T-helper 17 cell (primary cell): ENCODE data around the gene RNASET2. TPM values are rescaled to one million over a fixed set of nuclear protein-coding genes. Genes with fewer than 3 reads are reported as not detected.
"Not testable (repeated sequence)": the region's sequence is repeated elsewhere in the genome, so short reads cannot be mapped to it uniquely, and the experiment has no call there.

Experiments
- ATAC-seq: fragments of 150-1000 bp; cut with Tn5 transposase; 2 replicates; pipeline ENCODE4 v1.10.0; 2021; ENCODE audit warnings: mild to moderate bottlenecking, moderate library complexity
- DNase-seq, 3 donors: peaks; one replicate each; pipeline versions ENCODE4 v3.0.0 to v3.0.0-alpha.2; 2020 to 2021
- H3K9me3 ChIP-seq: one replicate; pipeline ENCODE4 v1.7.0; 2013; ENCODE audit warnings: low read length, mild to moderate bottlenecking; ENCODE audit not compliant: control insufficient read depth, poor library complexity, severe bottlenecking
- H3K27ac Mint-ChIP-seq: one replicate; pipeline ENCODE4 v1.8.0; 2022; ENCODE audit warnings: mild to moderate bottlenecking, moderate library complexity, mixed read lengths
- H3K27me3 Mint-ChIP-seq: one replicate; pipeline ENCODE4 v1.8.0; 2022; ENCODE audit warnings: mixed read lengths
- H3K36me3 Mint-ChIP-seq: one replicate; pipeline ENCODE4 v1.8.0; 2022; ENCODE audit warnings: low read depth, mixed read lengths
- H3K4me1 Mint-ChIP-seq: one replicate; pipeline ENCODE4 v1.8.0; 2022; ENCODE audit warnings: mild to moderate bottlenecking, mixed read lengths
- H3K4me3 Mint-ChIP-seq: one replicate; pipeline ENCODE4 v1.8.0; 2022; ENCODE audit warnings: mild to moderate bottlenecking, moderate library complexity, mixed read lengths
- total RNA-seq, 4 donors: library from RNA in 2 of 4; stranded (reverse) in 2 of 4; gene quantifications; one replicate each; pipeline ENCODE4 v1.2.3 and lab custom pipeline; 2022 to 2026

RNASET2 gene
- total RNA-seq, 2 donors from 2014 or later: 245 to 340 TPM

DNA sequence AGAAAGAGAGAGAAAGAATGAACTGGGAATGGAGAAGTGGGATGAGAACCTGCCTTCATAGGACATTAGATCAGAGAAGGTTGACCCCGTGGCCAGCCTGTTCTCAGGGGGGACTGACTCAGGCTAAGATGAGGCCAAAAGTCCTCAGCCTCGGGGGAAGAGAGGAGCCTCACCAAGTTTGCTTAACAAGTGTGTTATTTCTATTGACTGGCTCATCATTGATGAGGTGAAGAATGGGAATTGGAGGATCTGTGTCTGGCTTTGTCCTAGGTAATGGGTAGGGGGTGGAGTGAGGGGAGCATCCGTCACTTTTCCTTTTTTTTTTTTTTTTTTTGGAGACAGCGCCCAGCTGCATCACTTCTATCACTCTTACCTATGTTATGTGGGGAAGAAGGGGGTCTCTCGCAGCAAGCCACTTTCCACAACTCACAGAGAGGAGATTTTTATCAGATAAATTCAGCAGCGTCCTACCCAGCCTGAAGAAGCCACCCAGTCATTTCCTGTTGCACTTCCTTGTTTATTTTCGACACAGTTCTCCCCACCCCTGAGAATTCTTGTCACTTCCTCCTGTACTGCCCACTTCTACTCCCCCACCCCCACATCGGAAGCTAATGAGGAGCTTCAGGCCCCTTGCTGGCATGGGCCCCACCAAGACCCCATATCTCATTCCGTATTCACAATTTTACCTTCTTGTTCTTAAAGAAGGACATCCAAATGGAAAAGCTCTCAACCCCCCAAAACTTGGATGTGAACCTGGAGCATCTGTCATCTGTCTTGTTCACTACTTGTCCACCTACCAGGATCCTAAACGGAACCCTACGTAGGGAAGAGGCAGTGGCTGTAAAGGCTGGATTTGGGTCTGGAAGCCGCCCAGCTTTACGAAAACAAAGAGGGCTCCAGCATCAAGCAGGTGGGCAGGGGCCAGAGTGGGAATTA lies 2.8 kb upstream of the RNASET2 start:
- Mint-ChIP-seq H3K27ac (peak overlapping the region; percentile 99), H3K27me3 (no peaks in the 10 kb centered on the region), H3K36me3 (no peaks in the 10 kb centered on the region), H3K4me1 (peaks cover 45% of the 10 kb centered on the region), H3K4me3 (peak overlapping the region; percentile 96)
- peak; percentile 54 for ATAC-seq
- H3K9me3 ChIP-seq: no peaks in the 10 kb centered on the region
- DNase-seq: peak in 1 of 3 donors; percentile 47

GRCh38 chr6:166957805-166958076 lies 1.4 kb upstream of the RNASET2 start:
- H3K27me3 Mint-ChIP-seq: no peaks in the 10 kb centered on the region
- peaks cover 59% of the 10 kb centered on the region for H3K4me1 Mint-ChIP-seq
- ATAC-seq: no peak
- peak overlapping the region; percentile 99 for H3K27ac Mint-ChIP-seq
- no peak for DNase-seq
- no peaks in the 10 kb centered on the region for H3K9me3 ChIP-seq
- peak overlapping the region; percentile 96 for H3K4me3 Mint-ChIP-seq
- H3K36me3 Mint-ChIP-seq: no peaks in the 10 kb centered on the region

DNA sequence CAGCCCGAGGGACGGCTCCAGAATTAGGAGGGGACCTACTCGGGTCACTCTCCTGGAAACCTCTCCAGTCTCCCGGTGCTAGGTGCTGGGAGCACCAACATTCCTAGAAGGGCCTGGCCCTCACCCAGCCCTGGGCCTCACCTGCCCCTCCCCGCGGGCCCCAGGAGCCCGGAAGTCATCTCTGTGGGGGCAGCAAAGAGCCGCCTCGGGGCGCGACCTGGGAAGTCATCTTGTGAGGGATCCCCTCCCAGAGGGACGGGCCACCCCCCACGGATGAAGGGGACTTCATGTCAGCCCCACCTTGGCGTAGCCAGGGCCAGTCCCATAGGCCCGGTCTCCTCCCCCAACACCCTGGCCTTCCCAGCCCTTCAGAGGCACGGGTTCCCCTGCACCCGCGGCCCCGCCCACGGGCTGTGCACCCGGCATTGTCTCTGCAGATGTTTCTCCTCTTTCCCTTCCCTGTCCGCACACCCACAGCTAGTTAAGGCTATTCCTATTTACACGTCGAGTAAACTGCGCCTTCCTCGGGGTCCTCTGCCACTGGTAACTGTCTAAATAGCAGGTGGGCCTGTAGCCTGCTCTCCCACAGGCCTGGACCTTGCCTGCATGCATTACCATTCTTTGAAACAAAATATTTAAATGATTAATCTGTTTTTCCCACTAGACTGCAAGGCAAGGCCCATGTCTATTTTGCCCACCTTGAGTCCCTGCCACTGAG lies 896 bp upstream of the RNASET2 start:
- Mint-ChIP-seq H3K27ac (peak overlapping the region; percentile 99), H3K27me3 (no peaks in the 10 kb centered on the region), H3K36me3 (no peaks in the 10 kb centered on the region), H3K4me1 (peaks cover 63% of the 10 kb centered on the region), H3K4me3 (peak overlapping the region; percentile 96)
- ATAC-seq: peak; percentile 8
- no peaks in the 10 kb centered on the region for H3K9me3 ChIP-seq
- peak in 2 of 3 donors; percentile 53 to 57 for DNase-seq

- H3K9me3 ChIP-seq: no peaks in the 10 kb centered on the region
- no peak for DNase-seq
- peaks cover 74% of the 10 kb centered on the region for H3K4me1 Mint-ChIP-seq
- H3K4me3 Mint-ChIP-seq: peak overlapping the region; percentile 96
- peak; percentile 22 for ATAC-seq
- H3K36me3 Mint-ChIP-seq: no peaks in the 10 kb centered on the region
- H3K27ac Mint-ChIP-seq: peak overlapping the region; percentile 100
- no peaks in the 10 kb centered on the region for H3K27me3 Mint-ChIP-seq
These were observed 396 bp downstream of the RNASET2 start for GRCh38 chr6:166955865-166956443.

GRCh38 chr6:166955121-166955864 lies 1.1 kb downstream of the RNASET2 start:
- Mint-ChIP-seq H3K27ac (peak overlapping the region; percentile 100), H3K4me3 (peak overlapping the region; percentile 96), H3K4me1 (peaks cover 77% of the 10 kb centered on the region), H3K27me3 (no peaks in the 10 kb centered on the region), H3K36me3 (peaks cover 4% of the 10 kb centered on the region)
- DNase-seq: no peak
- no peaks in the 10 kb centered on the region for H3K9me3 ChIP-seq
- no peak for ATAC-seq

GRCh38 chr6:166954118-166954713 lies 2.1 kb downstream of the RNASET2 start:
- Mint-ChIP-seq H3K4me1 (peaks cover 71% of the 10 kb centered on the region), H3K4me3 (peak overlapping the region; percentile 96), H3K36me3 (peaks cover 5% of the 10 kb centered on the region), H3K27ac (peak overlapping the region; percentile 100), H3K27me3 (no peaks in the 10 kb centered on the region)
- H3K9me3 ChIP-seq: no peaks in the 10 kb centered on the region
- no peak for ATAC-seq
- no peak for DNase-seq

GRCh38 chr6:166952567-166953486 lies 3.5 kb downstream of the RNASET2 start:
- peak; percentile 8 for ATAC-seq
- peaks cover 5% of the 10 kb centered on the region for H3K36me3 Mint-ChIP-seq
- H3K4me1 Mint-ChIP-seq: peaks cover 57% of the 10 kb centered on the region
- H3K27me3 Mint-ChIP-seq: no peaks in the 10 kb centered on the region
- H3K4me3 Mint-ChIP-seq: peak overlapping the region; percentile 96
- DNase-seq: no peak
- no peaks in the 10 kb centered on the region for H3K9me3 ChIP-seq
- H3K27ac Mint-ChIP-seq: peak overlapping the region; percentile 100

DNA sequence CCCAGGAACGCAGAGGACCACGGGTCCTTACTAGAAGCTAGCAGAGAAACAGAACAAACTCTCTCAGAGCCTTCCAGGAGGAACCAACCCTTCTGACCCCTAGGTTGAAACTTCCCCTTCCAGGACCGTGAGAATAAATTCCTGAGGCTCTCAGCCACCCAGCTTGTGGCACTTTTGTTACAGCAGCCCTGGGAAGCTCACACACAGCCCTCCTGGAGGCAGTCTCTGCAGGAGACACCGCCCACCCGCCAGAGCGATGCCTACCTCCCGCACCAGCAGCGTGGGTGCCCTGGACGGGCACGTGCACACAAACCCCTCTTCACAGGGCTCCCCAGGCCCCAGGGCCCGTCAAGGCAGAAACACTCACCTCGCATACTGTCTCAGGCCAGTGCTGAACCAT lies 4.2 kb downstream of the RNASET2 start:
- H3K4me3 Mint-ChIP-seq: peak overlapping the region; percentile 96
- peaks cover 5% of the 10 kb centered on the region for H3K36me3 Mint-ChIP-seq
- no peaks in the 10 kb centered on the region for H3K27me3 Mint-ChIP-seq
- H3K27ac Mint-ChIP-seq: peak overlapping the region; percentile 100
- DNase-seq (no peak), ATAC-seq (no peak)
- H3K9me3 ChIP-seq: no peaks in the 10 kb centered on the region
- H3K4me1 Mint-ChIP-seq: peaks cover 53% of the 10 kb centered on the region

- Mint-ChIP-seq H3K27me3 (no peaks in the 10 kb centered on the region), H3K27ac (peak overlapping the region; percentile 100), H3K4me3 (peak overlapping the region; percentile 94), H3K36me3 (peaks cover 5% of the 10 kb centered on the region), H3K4me1 (peaks cover 51% of the 10 kb centered on the region)
- no peak for DNase-seq
- no peak for ATAC-seq
- H3K9me3 ChIP-seq: no peaks in the 10 kb centered on the region
These were observed 4.7 kb downstream of the RNASET2 start for GRCh38 chr6:166951670-166952060.

- H3K9me3 ChIP-seq, H3K36me3 Mint-ChIP-seq, H3K27me3 Mint-ChIP-seq: not testable (repeated sequence)
- peak; percentile 37 to 57 (median 51) for DNase-seq
- H3K4me1 Mint-ChIP-seq: peaks cover 51% of the 10 kb centered on the region
- peak overlapping the region; percentile 94 for H3K4me3 Mint-ChIP-seq
- peak; percentile 71 for ATAC-seq
- peak overlapping the region; percentile 100 for H3K27ac Mint-ChIP-seq
These were observed 5.3 kb downstream of the RNASET2 start for GRCh38 chr6:166950892-166951669.

GRCh38 chr6:166950443-166950821 lies 5.9 kb downstream of the RNASET2 start:
- peak overlapping the region; percentile 100 for H3K27ac Mint-ChIP-seq
- DNase-seq: no peak
- peak overlapping the region; percentile 94 for H3K4me3 Mint-ChIP-seq
- H3K27me3 Mint-ChIP-seq: no peaks in the 10 kb centered on the region
- peaks cover 5% of the 10 kb centered on the region for H3K36me3 Mint-ChIP-seq
- peaks cover 49% of the 10 kb centered on the region for H3K4me1 Mint-ChIP-seq
- H3K9me3 ChIP-seq: no peaks in the 10 kb centered on the region
- peak; percentile 27 for ATAC-seq
